NCI-H446 (cell line): ENCODE results near the gene PHLDB2.

Experiments used
- DNase-seq, 2 experiments: peaks; one replicate each; lab custom pipeline; 2025; lab: John Stamatoyannopoulos, UW

Gene PHLDB2

GRCh38 chr3:111963424-111963823 is 104.4 kb downstream of the PHLDB2 start:
- DNase-seq, result no peak

- DNase-seq, result no peak
Measured at GRCh38 chr3:111965484-111965883, 106.4 kb downstream of the PHLDB2 start.

GRCh38 chr3:111967068-111967467 is 108.0 kb downstream of the PHLDB2 start:
- DNase-seq, result no peak

- DNase-seq, result peak; percentile 65 to 74
Measured at GRCh38 chr3:111967651-111968274, 108.7 kb downstream of the PHLDB2 start.

- no peak for DNase-seq
Measured at GRCh38 chr3:111968319-111969054, 109.4 kb downstream of the PHLDB2 start.

GRCh38 chr3:111970376-111970775 is 111.3 kb downstream of the PHLDB2 start:
- DNase-seq, result no peak

- no peak for DNase-seq
Measured at GRCh38 chr3:111971533-111972130, 112.6 kb downstream of the PHLDB2 start.

GRCh38 chr3:111972891-111973290 is 113.8 kb downstream of the PHLDB2 start:
- DNase-seq, result no peak

GRCh38 chr3:111975131-111975530 is 116.1 kb downstream of the PHLDB2 start:
- no peak for DNase-seq

GRCh38 chr3:111976254-111976653 is 117.2 kb downstream of the PHLDB2 start:
- no peak for DNase-seq

GRCh38 chr3:111978583-111979433 is 119.7 kb downstream of the PHLDB2 start, which contains the start of gene ABHD10:
TSS of gene ABHD10 (plus strand) at chr3:111979026. CDS start at chr3:111979062, 36 bp downstream.
- peak; percentile 97 to 99 for DNase-seq

GRCh38 chr3:111979434-111980038 is 120.5 kb downstream of the PHLDB2 start:
- DNase-seq, result peak in 1 of 2 experiments; percentile 30

- DNase-seq, result no peak
Measured at GRCh38 chr3:111980716-111981456, 121.8 kb downstream of the PHLDB2 start.

- no peak for DNase-seq
Measured at GRCh38 chr3:111981457-111981763, 122.3 kb downstream of the PHLDB2 start.

- DNase-seq, result no peak
Measured at GRCh38 chr3:111984636-111985298, 125.7 kb downstream of the PHLDB2 start.

- no peak for DNase-seq
Measured at GRCh38 chr3:111986800-111987199, 127.7 kb downstream of the PHLDB2 start.

- DNase-seq, result peak; percentile 18 to 53
Measured at GRCh38 chr3:111989061-111989678, 130.1 kb downstream of the PHLDB2 start.

- no peak for DNase-seq
Measured at GRCh38 chr3:111993038-111993437, 134.0 kb downstream of the PHLDB2 start.

- peak in 1 of 2 experiments; percentile 30 for DNase-seq
Measured at GRCh38 chr3:111998636-111999483, 139.8 kb downstream of the PHLDB2 start, which contains the start of gene TAGLN3. TSS of gene TAGLN3 (plus strand) at chr3:111998922. CDS start at chr3:111999423, 501 bp downstream.
